Suprapubic skin (tissue), 3 donors: ENCODE results near the gene RPL13.

Experiments
- POLR2AphosphoS5 ChIP-seq, 3 donors: sonication (generic); formaldehyde crosslinking; IDR thresholded peaks; one replicate each; pipeline ENCODE4 v1.6.1; 2017; ENCODE audit warnings: antibody characterized with exemption in 3 of 3
- TF ChIP-seq, protein P1 (sequence below), 2 donors: fragments of 200-600 bp in 1 of 2; fragments of 450-650 bp in 1 of 2; sonication (generic) in 1 of 2; IDR thresholded peaks; one replicate each; pipeline ENCODE4 v1.5.1; 2016 to 2019; ENCODE audit warnings: antibody characterized with exemption in 2 of 2, mild to moderate bottlenecking in 1 of 2, moderate library complexity in 1 of 2

DNA sequence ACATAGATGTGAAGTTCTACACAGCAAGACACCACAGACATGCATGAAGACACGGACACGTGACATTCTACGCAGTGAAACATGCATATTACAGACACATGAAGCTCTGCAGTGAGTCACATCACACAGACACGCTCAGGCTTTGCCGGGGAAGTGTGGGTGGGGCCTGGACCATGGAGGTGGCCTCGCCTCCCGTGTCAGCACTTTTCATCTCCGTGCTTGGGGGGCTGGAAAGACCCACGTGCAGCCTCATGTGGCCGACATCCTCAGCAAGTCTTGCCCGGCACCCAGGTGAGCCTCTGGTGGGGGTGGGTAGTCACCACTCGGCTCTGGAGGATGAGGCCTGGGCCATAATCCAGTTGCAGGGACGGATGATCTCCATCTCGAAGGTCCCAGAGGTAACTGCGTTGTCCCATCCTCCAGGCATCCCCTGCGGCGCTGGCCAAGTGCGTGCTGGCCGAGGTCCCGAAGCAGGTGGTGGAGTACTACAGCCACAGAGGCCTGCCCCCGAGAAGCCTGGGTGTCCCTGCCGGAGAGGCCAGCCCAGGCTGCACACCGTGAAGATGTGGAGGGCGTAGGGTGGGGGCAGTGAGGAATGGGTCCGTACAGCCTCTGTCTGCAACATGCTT is 35.7 kb downstream of the RPL13 start:
- TF ChIP-seq, protein P1, sequence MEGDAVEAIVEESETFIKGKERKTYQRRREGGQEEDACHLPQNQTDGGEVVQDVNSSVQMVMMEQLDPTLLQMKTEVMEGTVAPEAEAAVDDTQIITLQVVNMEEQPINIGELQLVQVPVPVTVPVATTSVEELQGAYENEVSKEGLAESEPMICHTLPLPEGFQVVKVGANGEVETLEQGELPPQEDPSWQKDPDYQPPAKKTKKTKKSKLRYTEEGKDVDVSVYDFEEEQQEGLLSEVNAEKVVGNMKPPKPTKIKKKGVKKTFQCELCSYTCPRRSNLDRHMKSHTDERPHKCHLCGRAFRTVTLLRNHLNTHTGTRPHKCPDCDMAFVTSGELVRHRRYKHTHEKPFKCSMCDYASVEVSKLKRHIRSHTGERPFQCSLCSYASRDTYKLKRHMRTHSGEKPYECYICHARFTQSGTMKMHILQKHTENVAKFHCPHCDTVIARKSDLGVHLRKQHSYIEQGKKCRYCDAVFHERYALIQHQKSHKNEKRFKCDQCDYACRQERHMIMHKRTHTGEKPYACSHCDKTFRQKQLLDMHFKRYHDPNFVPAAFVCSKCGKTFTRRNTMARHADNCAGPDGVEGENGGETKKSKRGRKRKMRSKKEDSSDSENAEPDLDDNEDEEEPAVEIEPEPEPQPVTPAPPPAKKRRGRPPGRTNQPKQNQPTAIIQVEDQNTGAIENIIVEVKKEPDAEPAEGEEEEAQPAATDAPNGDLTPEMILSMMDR (IDR thresholded peaks at IDR 0.05) = no peak
- TF ChIP-seq POLR2AphosphoS5 (IDR thresholded peaks at IDR 0.05) = no peak
